GM12874 (cell line): ENCODE data around the gene TSR1.

ENCODE experiments used
- TF ChIP-seq, protein P1 (sequence below): IDR thresholded peaks from 2 replicates; pipeline ENCODE4 v1.5.1; 2011; ENCODE audit warnings: low read depth, mild to moderate bottlenecking, control low read depth, low read length, moderate library complexity; ENCODE audit not compliant: insufficient read depth

Gene TSR1

GRCh38 chr17:2346475-2346874 lies 10.2 kb upstream of the TSR1 start:
- TF ChIP-seq, protein P1, sequence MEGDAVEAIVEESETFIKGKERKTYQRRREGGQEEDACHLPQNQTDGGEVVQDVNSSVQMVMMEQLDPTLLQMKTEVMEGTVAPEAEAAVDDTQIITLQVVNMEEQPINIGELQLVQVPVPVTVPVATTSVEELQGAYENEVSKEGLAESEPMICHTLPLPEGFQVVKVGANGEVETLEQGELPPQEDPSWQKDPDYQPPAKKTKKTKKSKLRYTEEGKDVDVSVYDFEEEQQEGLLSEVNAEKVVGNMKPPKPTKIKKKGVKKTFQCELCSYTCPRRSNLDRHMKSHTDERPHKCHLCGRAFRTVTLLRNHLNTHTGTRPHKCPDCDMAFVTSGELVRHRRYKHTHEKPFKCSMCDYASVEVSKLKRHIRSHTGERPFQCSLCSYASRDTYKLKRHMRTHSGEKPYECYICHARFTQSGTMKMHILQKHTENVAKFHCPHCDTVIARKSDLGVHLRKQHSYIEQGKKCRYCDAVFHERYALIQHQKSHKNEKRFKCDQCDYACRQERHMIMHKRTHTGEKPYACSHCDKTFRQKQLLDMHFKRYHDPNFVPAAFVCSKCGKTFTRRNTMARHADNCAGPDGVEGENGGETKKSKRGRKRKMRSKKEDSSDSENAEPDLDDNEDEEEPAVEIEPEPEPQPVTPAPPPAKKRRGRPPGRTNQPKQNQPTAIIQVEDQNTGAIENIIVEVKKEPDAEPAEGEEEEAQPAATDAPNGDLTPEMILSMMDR = no peak

DNA sequence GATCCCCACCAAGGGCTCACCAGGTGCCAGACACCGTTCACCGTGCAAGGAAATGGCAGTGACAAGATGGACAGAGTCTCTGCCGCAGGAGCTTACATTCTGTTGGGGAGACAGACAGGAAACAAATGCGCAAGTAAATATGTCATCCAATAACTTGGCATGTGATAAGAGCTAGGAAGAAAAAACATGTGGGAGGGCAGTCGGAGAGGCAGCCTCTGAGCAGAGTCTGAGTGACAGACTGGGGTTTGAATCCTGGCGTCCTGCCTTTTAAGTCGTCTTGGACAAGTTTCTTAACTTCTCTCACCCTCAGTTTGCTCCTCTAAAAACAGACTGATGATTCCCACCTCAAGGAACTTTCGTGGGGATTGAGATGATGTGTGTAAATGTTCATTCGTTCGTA lies 8.3 kb upstream of the TSR1 start:
- TF ChIP-seq, protein P1 = no peak

GRCh38 chr17:2343421-2343820 lies 7.2 kb upstream of the TSR1 start:
- TF ChIP-seq, protein P1 = no peak

- TF ChIP-seq, protein P1 = no peak
Observed at GRCh38 chr17:2338315-2338657, 2.0 kb upstream of the TSR1 start.

- TF ChIP-seq, protein P1 = no peak
Observed at GRCh38 chr17:2337544-2338314, 1.5 kb upstream of the TSR1 start.

DNA sequence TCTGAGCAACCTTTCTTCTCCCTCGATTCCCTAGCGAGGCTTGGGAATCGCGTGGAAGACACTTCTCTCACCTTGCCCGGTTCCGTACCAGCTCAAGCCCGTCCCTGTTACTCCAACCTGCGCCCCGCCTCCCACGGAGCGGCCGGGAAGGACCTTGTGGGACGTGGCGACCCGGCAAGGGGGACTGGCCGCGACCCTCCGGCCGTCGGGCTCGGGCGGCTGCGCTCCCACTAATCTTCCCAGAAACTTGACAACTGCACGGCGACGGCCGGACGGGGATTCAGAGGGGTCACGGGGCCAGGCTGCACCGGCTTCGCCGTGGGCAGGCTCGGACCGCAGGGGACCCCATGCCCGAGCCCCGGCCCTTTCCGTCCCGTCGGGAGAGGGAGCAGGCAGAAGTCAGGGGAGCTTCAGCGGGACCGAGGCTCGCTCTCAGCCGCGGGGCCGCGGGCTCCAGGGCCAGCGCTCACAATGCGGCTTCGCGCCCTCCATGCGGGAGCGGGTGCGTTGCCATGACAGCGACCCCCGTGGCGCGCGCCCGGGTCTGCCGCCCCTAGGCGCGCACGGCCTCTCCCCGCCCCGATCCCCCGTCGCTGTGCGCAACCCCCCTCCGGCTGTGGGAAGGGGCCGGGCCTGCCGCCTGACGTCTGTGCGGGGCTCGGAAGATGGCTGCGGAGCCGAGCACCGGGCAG lies 741 bp upstream of the TSR1 start, which contains the start of gene SGSM2:
Gene SGSM2 (plus strand): TSS at position 650 of the 692 bp plus-strand sequence. CDS start 188 bp downstream, outside the sequence.
- TF ChIP-seq, protein P1 = no peak

DNA sequence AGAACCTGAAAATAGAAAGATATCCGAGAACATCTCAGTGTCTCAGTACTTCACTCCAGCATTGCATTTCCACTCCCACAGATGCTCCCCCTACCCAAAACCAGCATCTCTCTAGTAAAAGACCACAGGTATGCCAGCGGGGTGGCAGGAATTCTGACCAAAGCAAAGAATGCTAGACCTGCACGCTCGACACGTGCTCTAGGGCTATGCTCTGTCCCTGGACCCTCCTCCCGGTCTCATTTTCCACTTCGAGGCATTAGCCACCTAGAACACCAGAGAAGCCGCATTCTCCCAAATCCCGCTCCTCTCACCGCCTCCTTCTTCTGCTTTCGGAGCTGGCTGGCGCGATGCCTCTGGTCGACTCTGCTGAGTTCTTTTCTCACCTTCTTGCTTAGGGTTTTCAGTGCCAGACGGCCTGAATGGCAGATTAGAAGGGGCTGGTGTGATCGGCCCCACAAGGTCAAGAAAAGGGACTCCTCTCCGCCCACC lies 487 bp downstream of the TSR1 start:
- TF ChIP-seq, protein P1 = no peak
